Measurements from ENCODE around the gene EGLN3. TPM values are rescaled to one million over a fixed set of nuclear protein-coding genes. Genes with fewer than 3 reads are reported as not detected.

The EGLN3 gene
- total RNA-seq, 1 experiment from 2014 or later: 3.2 TPM

GRCh38 chr14:33938131-33938949, 12.5 kb downstream of the EGLN3 start:
- ChIA-PET CTCF (no interaction called here), POLR2A (ENCODE audit: unreplicated experiment) (no interaction called here)
- Histone ChIP-seq H3K27me3 (ENCODE audit: low read length) (no peaks in the 10 kb centered on the region), H3K36me3 (ENCODE audit: low read depth, low read length) (no peaks in the 10 kb centered on the region), H3K4me1 (ENCODE audit: insufficient read depth, low read length) (peaks cover 18% of the 10 kb centered on the region), H2AFZ (ENCODE audit: low read length) (peak overlapping the region; percentile 59), H3K4me3 (ENCODE audit: low read length) (peak overlapping the region; percentile 30), H3K79me2 (ENCODE audit: low read length) (no peaks in the 10 kb centered on the region), H3K4me2 (ENCODE audit: low read length) (peak overlapping the region; percentile 70), H3K27ac (ENCODE audit: low read length) (peak overlapping the region; percentile 9; the same call in 1 of the 2 replicates), H3K9me3 (ENCODE audit: low read length) (no peaks in the 10 kb centered on the region), H3K9ac (ENCODE audit: low read length) (no peak overlapping the region), H3K9me2 (replicated peaks; ENCODE audit: low read length) (no peaks in the 10 kb centered on the region), H3F3A (ENCODE audit: low read length, unreplicated experiment) (no peaks in the 10 kb centered on the region), H4K20me1 (ENCODE audit: low read length) (no peaks in the 10 kb centered on the region)
- peak; percentile 80 for DNase-seq
- TF ChIP-seq CTCF (conservative IDR thresholded peaks at IDR 0.05; ENCODE audit: low read depth, low read length): no peak
- TF ChIP-seq EZH2phosphoT487 (IDR thresholded peaks at IDR 0.05; ENCODE audit: borderline replicate concordance, low read length): peak; percentile 82
- TF ChIP-seq EZH2 (IDR thresholded peaks at IDR 0.05; ENCODE audit: low read length, unreplicated experiment): no peak
- peak; percentile 84 for ATAC-seq
- intact Hi-C loops (cut with micrococcal nuclease): no loop called here
- BruUV-seq (replicated peaks): no TSS peak

GRCh38 chr14:33936391-33936790, 14.5 kb downstream of the EGLN3 start:
- Histone ChIP-seq H3F3A (ENCODE audit: low read length, unreplicated experiment) (no peaks in the 10 kb centered on the region), H3K4me3 (ENCODE audit: low read length) (no peak overlapping the region), H3K9me2 (replicated peaks; ENCODE audit: low read length) (no peaks in the 10 kb centered on the region), H3K9ac (ENCODE audit: low read length) (no peak overlapping the region), H3K79me2 (ENCODE audit: low read length) (no peaks in the 10 kb centered on the region), H4K20me1 (ENCODE audit: low read length) (no peaks in the 10 kb centered on the region), H3K36me3 (ENCODE audit: low read depth, low read length) (no peaks in the 10 kb centered on the region), H3K4me1 (ENCODE audit: insufficient read depth, low read length) (peaks cover 27% of the 10 kb centered on the region), H3K4me2 (ENCODE audit: low read length) (no peak overlapping the region), H3K27me3 (ENCODE audit: low read length) (peaks cover 9% of the 10 kb centered on the region; the same call in 1 of the 2 replicates), H2AFZ (ENCODE audit: low read length) (no peak overlapping the region), H3K27ac (ENCODE audit: low read length) (no peak overlapping the region), H3K9me3 (ENCODE audit: low read length) (no peaks in the 10 kb centered on the region)
- TF ChIP-seq EZH2 (IDR thresholded peaks at IDR 0.05; ENCODE audit: low read length, unreplicated experiment): no peak
- DNase-seq: no peak
- intact Hi-C loops (cut with micrococcal nuclease): no loop called here
- POLR2A ChIA-PET (ENCODE audit: unreplicated experiment): no interaction called here
- CTCF ChIA-PET: no interaction called here
- ATAC-seq: no peak
- no TSS peak for BruUV-seq (replicated peaks)

- no peak overlapping the region for H3K27ac ChIP-seq (ENCODE audit: low read length)
- H3K27me3 ChIP-seq (ENCODE audit: low read length): peaks cover 15% of the 10 kb centered on the region; the same call in 1 of the 2 replicates
- intact Hi-C loops (cut with micrococcal nuclease): no loop called here
- ATAC-seq: no peak
- H3F3A ChIP-seq (ENCODE audit: low read length, unreplicated experiment): no peaks in the 10 kb centered on the region
- no peaks in the 10 kb centered on the region for H4K20me1 ChIP-seq (ENCODE audit: low read length)
- no peaks in the 10 kb centered on the region for H3K9me2 ChIP-seq (replicated peaks; ENCODE audit: low read length)
- H3K9ac ChIP-seq (ENCODE audit: low read length): no peak overlapping the region
- H3K9me3 ChIP-seq (ENCODE audit: low read length): no peaks in the 10 kb centered on the region
- H3K79me2 ChIP-seq (ENCODE audit: low read length): no peaks in the 10 kb centered on the region
- TF ChIP-seq CTCF (conservative IDR thresholded peaks at IDR 0.05; ENCODE audit: low read depth, low read length) (no peak), EZH2phosphoT487 (IDR thresholded peaks at IDR 0.05; ENCODE audit: borderline replicate concordance, low read length) (no peak), EZH2 (IDR thresholded peaks at IDR 0.05; ENCODE audit: low read length, unreplicated experiment) (no peak)
- peaks cover 27% of the 10 kb centered on the region for H3K4me1 ChIP-seq (ENCODE audit: insufficient read depth, low read length)
- BruUV-seq (replicated peaks): no TSS peak
- DNase-seq: no peak
- no peak overlapping the region for H3K4me3 ChIP-seq (ENCODE audit: low read length)
- no peak overlapping the region for H3K4me2 ChIP-seq (ENCODE audit: low read length)
- CTCF ChIA-PET: no interaction called here
- POLR2A ChIA-PET (ENCODE audit: unreplicated experiment): no interaction called here
- H3K36me3 ChIP-seq (ENCODE audit: low read depth, low read length): no peaks in the 10 kb centered on the region
- no peak overlapping the region for H2AFZ ChIP-seq (ENCODE audit: low read length)
These were observed 15.9 kb downstream of the EGLN3 start for GRCh38 chr14:33934938-33935337.

All from PC-3 (cell line).